ENCODE results near the gene LGI2.
"Not testable (repeated sequence)": the region's sequence is repeated elsewhere in the genome, so short reads cannot be mapped to it uniquely, and the experiment has no call there.

The LGI2 gene

GRCh38 chr4:25030277-25031076 lies at the start of gene LGI2:
LGI2 (minus strand) TSS chr4:25030946; CDS start chr4:25030693, 253 bp downstream.
- DNase-seq = no peak

GRCh38 chr4:25078523-25078922 lies 47.8 kb upstream of the LGI2 start:
- no peak for DNase-seq

- no peak for DNase-seq
Measured at GRCh38 chr4:25076625-25077398, 46.1 kb upstream of the LGI2 start.

- DNase-seq = no peak
Measured at GRCh38 chr4:25075851-25076250, 45.1 kb upstream of the LGI2 start.

- no peak for DNase-seq
Measured at GRCh38 chr4:25075129-25075528, 44.4 kb upstream of the LGI2 start.

GRCh38 chr4:25070545-25070944 lies 39.8 kb upstream of the LGI2 start:
- no peak for DNase-seq

GRCh38 chr4:25069014-25069413 lies 38.3 kb upstream of the LGI2 start:
- DNase-seq = no peak

- no peak for DNase-seq
Measured at GRCh38 chr4:25068386-25068785, 37.6 kb upstream of the LGI2 start.

- no peak for DNase-seq
Measured at GRCh38 chr4:25065932-25066590, 35.3 kb upstream of the LGI2 start.

- DNase-seq = no peak
Measured at GRCh38 chr4:25065431-25065858, 34.7 kb upstream of the LGI2 start.

- not testable (repeated sequence) for DNase-seq
Measured at GRCh38 chr4:25064447-25064846, 33.7 kb upstream of the LGI2 start.

GRCh38 chr4:25063116-25063515 lies 32.4 kb upstream of the LGI2 start:
- DNase-seq = no peak

- DNase-seq = no peak
Measured at GRCh38 chr4:25062098-25062497, 31.4 kb upstream of the LGI2 start.

GRCh38 chr4:25061602-25062001 lies 30.9 kb upstream of the LGI2 start:
- DNase-seq = no peak

- DNase-seq = no peak
Measured at GRCh38 chr4:25060963-25061340, 30.2 kb upstream of the LGI2 start.

GRCh38 chr4:25060241-25060962 lies 29.7 kb upstream of the LGI2 start:
- DNase-seq = no peak

- no peak for DNase-seq
Measured at GRCh38 chr4:25059791-25060190, 29.0 kb upstream of the LGI2 start.

- no peak for DNase-seq
Measured at GRCh38 chr4:25058796-25059195, 28.1 kb upstream of the LGI2 start.

GRCh38 chr4:25057299-25057698 lies 26.6 kb upstream of the LGI2 start:
- DNase-seq = no peak

- not testable (repeated sequence) for DNase-seq
Measured at GRCh38 chr4:25052037-25052436, 21.3 kb upstream of the LGI2 start.

- no peak for DNase-seq
Measured at GRCh38 chr4:25051534-25051933, 20.8 kb upstream of the LGI2 start.

GRCh38 chr4:25050370-25051078 lies 19.8 kb upstream of the LGI2 start:
- DNase-seq = no peak
